GM18520 (cell line): ENCODE data around the gene WNT7B.

Source experiments
- ATAC-seq: cut with Tn5 transposase; IDR thresholded peaks from one replicate; pipeline ENCODE4 v1.9.1; 2021; ENCODE audit not compliant: unreplicated experiment

Gene WNT7B

DNA sequence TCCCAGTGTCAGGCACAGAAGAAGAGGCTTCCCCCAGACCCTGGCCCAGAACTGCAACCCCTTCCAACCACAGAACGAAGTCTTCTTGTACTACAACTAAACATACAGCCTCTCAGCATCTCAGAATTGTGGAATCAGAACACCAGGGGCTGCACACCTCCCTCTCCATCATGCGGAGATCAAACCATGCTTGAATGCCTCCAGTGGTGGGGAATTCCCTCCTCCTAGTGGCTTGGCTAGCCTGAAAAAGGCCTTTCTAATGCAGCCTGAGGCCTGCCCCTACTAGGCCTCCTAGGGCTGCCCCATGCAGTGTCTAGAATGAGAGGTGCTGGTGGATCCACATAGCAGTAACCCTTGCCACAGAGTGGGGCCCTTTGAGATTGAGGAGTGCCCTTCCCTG lies 62.7 kb downstream of the WNT7B start:
- ATAC-seq: no peak

DNA sequence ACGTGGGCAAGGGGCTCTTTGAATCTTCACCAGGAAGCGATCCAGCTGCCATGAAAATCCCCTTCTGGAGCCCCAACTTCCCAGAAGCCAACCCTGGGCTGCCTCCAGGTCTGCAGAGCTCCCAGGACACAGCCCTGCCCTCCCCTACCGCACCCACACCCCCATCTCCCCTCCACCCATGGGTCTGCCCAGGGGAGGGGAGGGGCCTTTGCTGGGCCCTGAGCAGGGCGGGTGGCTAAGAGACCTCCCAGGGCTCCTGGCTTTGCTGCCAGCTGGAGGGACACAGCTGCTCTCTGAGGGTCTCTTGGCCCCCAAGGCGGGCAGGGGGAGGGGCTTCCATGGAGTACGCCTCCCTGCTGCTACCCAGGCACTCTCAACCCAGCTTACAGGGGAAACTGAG lies 64.1 kb downstream of the WNT7B start:
- no peak for ATAC-seq

DNA sequence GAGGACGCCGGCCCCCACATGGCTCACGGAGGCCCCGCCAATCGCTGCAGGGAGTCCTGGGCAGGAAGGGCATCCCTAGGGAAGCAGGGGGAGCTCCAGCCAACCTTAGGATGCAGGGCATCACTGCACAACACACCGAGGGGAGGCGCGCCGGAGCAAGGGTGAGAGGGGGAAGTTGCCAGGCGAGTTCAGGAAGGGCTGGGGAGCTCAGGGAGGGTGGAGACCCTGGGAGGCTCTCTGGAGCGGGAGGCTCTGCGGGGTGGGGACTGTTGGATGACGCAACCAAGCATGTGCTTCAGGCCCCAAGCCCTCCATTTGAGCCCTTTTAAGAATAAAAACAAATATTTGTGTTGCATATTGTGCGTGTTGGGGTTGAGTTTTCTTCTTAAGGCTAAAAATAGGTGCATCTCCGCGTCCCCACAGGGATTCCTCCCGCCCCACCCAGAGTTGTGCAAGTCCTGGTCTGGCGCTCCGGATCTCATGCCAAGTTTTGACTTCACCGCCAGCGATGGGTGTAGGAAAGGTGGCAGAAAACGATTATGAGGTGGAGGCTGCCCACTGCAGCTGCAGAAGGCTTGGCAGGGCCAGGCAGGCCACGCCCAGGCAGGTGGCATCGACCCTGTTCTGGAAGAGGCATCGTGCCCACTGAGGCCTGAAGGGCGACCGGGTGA lies 65.2 kb downstream of the WNT7B start:
- ATAC-seq: no peak

DNA sequence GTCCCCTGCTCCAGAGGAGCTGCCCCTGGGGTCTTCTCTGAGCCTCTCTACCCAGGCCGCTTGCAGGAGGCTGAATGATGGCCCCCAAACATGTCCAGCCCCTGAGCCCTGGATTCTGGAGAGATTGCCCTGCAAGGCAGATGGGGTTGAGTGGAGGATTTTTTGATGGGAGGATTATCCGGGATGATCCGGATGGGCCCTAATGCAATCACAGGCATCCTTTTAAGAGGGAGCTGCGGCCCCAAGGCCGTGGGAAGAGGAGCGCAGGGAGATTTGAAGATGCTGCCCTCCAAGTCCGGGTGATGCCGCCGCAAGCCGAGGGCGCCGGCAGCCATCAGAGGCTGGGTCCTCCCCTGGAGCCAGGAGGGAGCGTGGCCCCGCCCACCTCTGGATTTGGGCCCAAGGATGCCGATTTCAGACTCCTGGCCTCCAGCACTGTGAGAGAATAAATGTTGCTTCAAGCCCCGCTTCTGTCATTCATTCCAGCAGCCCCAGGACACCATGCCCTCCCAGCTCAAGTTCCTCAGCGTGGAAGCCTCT lies 66.0 kb downstream of the WNT7B start:
- no peak for ATAC-seq

DNA sequence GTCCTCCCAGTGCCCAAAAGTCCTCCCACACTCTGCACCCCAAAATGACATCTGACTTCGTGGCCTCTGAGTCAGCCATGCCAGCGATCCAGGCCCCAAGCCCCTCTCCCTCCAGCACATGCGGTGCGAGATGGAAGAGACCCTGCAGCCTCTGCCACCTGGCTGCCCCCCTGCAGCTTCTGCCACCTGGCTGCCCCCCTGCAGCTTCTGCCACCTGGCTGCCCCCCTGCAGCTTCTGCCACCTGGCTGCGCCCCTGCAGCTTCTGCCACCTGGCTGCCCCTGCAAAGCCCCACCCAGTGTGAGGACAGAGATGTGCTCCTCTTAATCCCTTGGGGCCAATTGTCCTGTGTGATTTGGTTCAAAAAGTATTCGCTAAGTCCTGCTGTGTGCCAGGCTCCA lies 68.0 kb downstream of the WNT7B start:
- no peak for ATAC-seq

DNA sequence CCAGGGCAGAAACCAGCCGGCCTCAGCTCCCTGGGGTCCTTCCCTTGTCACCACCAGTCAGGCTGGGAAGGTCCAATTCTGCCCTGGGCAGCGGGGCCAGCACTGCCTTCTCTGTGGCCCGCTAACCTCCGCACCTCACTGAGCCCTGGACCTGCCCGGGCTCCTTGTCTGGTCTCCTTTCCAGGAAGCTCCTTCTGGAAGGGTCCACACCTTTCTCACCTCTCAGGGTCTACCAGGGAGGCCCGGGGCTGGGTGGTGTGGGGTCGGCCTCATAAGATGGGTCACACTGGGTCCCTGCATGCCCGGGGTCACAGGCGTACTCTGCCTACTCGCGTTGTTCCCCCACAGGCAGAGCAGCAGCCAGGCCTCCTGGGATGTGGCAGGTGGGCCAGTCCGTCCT lies 69.0 kb downstream of the WNT7B start:
- ATAC-seq: no peak

DNA sequence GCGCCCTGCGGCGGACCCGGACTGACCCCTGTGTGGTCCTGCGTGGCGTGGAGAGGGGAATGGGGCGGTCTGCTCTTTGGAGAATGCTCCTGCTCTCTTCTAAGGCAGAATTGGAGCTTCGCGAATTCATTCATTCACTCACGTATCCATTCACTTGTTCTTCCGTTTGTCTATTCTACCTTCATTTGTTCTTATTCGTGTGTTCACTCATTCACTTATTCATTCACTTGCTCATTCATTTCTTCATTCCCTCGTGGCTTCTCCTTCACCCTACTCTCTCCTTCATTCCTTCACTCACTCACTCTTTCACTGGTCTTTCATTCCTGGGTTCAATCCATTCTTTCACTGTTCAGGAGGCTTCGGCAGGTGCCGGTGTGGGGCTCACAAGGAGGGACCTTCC lies 69.6 kb downstream of the WNT7B start:
- no peak for ATAC-seq

DNA sequence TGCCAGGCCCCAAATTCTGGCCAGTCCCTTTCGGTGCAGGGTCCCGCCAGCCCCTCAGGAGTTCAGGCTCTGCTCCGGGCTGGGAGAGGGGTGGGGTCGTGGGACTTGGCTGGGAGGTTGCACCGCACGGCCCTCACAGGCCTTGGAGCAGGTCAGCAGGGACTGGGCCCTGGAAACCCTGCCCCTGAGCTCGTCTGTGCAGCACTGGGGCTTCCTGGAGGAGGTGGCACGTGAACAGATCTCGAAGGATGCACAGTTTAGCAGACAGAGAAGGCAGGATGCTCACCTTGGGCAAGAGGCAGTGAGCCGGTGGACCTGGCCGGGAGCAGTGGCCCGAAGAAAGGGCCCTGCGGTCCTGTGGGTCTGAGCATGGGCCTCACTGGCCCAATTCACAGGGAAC lies 70.0 kb downstream of the WNT7B start:
- no peak for ATAC-seq

DNA sequence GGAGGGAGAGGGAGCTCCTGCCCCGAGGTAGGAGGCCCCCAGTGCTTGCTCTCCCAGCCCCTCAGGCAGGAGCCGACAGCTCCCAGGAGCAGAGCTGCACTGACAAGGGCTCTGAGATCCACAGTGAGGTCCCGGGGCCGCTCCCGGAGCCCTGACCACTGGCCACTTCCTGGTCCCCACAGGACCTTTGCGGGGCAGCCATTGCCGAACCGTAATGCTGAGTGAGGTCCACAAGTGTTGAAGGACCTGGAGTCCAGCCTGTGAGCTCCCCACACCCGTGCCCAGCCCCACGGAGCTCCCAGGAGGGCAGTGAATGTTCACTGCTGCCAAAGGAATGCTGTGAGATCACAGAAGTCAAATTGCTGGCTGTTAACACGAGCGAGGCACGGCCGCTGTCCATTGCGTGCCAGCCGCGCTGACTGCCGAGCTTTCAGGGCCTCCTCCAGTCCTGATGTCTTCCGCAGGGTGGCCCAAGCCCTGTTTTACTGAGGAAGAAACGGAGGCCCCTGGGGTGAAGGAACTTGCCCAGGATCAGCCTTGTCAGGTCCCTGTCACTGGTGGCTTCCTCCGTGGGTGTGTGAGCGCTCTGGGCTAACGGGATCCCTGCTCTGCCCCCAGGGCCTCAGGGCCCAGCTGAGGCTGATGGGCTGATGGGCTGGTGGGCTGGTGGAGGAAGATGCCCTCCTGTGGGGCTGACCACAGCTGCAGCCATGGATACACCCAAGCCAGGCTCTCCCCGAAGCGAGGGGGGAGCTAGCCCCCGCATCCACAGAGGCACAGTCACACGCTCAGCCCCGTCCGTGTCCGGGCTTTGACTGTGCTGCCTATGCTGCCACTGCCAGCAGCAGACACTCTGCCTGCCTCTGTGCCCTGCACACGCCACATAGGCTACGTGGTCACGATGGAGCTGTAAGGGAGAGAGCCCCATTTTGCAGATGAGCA lies 70.8 kb downstream of the WNT7B start:
- no peak for ATAC-seq

DNA sequence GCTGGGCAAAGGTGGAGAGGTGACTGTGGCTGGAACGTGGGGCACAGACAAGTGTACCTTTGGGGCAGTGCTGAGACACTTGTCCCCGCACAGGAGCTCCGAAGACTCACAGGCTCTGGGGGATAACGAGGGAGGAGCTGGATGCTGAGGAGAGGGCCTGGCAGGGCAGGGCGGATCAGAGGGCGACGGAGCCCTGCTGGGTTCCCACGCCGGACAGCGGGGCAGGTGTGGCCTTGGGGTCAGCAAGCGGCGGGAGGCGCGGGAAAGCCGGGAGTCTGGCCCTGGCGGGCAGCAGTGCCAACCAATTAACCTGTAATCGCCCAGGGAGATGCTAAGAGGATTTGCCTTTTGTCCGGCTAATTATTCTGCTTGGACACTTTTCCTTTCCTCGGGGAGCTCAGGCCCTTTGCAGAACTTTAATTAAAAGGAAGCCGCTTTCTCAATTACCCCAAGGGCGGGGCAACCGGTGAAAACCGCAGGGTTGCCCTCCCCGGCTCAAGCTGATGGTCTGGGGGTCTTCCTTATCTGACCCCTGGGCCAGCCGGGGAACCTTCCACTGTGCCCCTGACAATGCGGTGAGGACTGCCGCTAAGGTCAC lies 71.5 kb downstream of the WNT7B start:
- no peak for ATAC-seq

DNA sequence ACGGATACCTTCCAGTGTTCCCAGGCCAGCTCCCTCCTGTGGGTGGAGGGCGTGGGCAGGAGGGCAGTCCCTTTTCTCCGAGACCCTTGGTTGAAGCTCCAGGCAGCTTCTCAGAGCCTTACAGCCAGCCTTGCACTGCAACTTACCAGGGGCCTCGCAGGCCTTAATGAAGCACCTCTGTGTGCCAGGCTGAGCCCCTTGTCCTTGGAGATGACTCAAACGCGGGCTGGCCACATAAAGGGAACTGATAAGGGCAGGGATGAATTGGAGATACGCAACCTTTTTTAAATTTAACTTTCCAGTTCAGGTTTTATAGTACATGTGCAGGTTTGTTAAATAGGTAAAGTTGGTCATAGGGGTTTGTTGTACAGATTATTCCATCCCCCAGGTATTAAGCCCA lies 72.7 kb downstream of the WNT7B start:
- ATAC-seq: no peak

DNA sequence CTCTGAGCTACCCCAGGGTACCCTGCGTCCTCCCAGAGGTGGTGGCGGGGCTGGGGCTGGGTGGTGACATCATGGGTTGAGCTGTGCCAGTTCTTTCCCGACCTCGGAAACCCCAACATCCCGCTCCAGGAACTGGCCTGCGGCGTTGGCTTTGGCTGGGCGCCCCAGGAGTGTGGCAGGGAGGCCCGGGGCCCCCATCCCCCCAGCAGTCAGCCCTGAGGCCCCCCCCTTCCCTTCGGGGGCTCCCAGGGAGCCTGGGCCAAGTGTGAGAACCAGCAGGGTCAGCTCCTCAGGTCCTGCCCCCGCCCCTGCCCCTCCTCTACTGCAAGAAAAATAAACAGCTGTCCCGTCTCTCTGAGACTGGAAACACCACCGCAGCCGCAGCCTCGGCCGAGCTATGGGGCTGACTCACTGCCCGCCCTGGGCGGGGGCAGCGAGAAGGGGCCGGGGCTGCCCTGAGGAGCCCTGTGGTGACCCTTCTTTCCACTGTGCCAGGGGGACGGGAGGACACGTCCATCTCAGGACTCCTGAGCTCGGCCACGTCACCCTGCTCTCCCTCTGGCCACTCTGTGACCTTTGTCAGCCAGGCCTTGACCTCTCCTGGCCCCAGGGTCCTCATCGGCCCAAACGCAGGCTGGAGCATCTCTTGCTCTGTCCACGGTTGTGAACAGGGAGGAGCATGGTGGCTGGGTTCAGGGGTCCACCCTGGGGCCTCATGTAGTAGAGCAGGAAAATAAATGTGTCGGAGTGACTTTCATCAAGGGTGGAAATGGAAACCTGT lies 73.4 kb downstream of the WNT7B start:
- ATAC-seq: no peak

DNA sequence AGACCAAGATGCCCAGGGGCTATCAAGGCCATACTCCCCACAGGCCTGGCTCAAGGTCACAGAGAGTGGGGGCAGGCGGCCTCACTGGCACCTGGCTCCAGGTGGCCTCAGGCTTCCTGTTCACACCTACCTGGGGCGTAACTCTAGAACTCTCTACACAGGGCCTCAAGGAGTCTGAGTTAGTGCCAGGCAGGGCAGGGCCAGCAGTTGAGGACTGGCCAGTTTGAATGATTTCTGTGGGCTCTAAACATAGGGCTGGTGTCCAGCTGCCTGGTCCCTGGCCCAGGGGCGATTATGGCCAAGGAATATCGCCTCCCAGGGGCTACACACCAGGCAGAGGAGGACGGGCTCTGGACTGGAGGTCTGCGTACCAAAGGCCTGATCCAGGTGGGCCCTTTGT lies 79.2 kb downstream of the WNT7B start:
- no peak for ATAC-seq

DNA sequence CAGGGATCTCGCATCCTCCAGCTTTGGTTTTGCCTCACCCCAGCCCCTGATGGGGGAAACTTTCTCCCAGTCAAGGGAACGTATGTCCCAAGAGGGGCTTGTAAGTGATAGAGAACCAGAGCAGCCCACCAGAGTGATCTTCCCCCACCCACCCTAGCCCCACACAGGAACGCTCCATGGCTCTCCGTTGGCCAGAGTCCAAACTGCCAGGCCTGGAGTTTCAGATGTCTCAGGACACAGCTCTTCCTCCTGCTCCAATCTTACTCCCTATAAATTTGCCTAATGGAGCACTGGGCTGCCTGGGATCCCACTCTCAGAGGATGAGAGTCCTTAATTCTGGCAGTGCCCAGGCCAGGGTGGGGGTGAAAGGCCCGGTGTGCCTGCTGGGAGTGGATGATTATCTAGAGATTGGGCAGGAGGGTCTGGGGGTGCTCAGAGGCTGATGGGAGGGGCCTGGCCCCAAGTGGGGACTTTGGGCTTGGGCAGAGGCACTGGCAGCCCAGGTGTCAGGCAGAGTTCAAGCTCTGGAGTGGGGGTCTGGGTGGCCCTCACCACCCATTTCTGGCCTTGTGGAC lies 79.9 kb downstream of the WNT7B start:
- ATAC-seq: no peak

DNA sequence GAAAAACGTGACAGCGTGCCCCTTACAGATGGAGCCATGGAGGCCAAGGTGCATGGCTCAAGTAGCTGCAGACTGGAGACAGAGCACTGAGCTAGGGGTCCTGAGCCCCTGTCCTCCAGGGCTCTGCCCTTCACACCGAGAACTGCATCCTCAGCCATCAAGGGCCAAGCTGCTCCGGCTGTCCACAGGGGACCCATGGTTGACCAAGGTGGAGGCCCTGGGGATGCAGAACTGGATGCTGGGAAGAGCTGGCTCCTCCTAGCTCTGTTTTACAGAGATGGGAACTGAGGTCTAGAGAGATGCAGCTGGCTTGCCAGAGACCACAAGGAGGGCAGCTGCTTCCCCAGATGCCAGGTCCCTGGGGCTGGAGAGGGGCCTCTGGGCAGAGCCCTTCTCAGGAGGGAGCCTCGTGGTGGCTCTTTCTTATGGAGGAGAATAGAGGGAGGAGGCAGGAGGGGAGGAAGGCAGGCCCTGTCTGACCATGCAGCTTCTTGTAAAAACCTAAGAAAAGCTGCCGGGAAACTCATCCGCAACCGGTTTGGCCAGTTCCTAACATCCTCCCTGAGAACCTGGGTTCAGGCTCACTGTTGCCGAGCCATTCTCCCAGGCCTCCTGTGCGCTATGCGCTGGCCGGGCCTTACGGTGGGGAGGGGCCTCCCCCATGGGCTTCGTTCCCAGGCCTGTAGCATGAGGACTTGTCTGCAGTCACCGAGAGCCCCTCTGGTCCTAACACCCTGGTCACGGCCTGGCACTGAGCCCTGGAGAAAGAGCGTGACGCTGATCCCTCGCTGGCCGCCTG lies 80.6 kb downstream of the WNT7B start:
- no peak for ATAC-seq

DNA sequence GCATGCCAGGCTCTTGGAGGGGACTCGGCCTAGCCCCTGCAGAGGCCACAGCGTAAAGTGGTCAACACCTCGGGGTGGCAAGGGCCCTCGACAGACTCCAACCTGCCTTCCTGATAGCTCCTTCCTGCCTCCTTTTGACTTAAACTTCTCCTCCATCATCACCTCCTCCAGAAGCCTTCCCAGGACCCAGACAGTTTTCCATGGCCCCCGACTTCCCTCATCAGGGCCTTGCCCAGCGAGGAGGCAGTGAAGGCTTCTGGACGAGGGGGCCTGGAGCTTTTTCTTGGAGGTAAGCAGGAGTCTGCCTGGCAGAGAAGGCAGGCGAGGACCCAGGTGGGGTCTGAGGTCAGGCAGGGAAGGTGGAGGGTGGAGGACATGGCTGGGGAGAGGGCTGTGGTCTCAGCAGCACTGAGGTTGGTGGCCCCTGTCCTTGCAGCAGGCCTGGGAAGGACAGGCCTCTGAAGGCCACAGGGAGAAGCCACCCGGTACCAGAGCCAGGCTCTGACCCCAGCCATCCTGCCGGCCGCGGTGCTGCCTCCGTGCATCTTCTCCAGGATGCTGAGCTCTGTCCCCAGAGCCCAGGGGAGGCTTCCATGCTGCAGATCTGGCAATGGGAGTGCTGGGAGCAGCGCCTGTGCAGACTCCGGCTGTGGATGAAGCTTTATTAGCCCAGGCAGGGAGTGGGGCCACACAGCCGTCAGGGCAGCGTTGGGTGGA lies 81.4 kb downstream of the WNT7B start:
- no peak for ATAC-seq

DNA sequence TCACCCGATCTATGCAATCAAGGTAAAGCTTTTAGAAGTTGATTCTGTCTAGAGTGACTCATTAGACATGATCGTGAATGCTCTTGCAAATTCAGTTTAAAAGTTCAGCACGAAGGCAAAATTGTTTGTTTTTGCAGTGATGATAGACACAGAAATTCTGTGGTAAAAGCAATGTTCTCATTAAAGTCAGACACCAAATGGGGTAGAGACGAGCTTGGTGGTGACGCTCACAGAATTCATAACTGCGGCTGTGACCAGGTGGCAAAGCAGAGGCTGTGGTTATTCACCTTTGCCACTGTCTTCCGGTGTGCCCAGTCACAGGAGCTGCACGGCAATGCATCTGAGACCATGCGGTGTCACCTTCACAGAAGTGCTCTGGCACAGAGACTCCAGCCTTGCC lies 83.4 kb downstream of the WNT7B start:
- no peak for ATAC-seq

DNA sequence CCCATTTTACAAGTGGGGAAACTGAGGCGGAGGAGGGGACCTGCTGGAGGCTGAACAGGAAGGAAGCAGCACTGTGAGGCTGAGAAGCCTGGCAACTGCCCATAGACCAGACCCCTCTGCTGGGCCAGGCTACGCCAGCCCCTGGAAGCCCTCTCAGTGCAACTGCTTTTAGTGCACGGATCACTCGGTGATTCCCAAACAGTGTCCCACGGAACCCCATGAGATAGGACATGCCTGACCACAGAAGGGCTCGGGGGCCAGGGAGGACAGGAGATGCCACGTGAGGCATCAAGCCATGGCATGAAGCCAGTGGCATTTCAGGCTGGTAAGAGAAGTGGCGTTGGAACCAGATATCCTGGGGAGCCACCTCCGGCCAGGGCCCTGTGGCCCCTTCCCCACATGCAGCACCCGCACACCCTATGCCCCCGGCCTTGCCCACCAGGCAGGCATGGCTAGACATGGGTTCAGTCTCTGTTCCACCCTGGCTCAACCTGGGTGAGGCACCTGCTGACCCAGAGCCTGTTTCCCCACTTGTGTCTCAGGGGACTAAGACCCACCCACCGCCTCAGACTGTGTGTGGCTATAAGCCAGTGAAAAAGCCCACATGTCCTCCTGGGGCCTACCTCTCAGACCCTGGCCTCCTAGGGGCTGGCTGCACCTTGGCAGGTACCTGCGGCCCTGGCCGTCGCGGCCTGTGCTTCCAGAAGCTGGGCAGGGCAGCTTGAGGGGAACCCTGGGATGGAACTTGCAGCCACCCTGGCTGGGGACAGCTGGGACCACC lies 84.1 kb downstream of the WNT7B start:
- ATAC-seq: no peak
